Cardiac fibroblast (primary cell): ENCODE results near the gene PPFIA1.

Experiments used
- DNase-seq, 2 donors: peaks; one replicate each; pipeline versions ENCODE4 v3.0.0 to v3.0.0-alpha.2; 2010; ENCODE audit warnings: low read depth in 2 of 2
- H3K4me3 ChIP-seq, 2 donors: replicated peaks in 1 of 2; 1 replicate in 1 of 2; 2 replicates in 1 of 2; pipeline ENCODE4 v1.5.1; 2011; ENCODE audit warnings: low read depth in 2 of 2, low read length in 2 of 2, mild to moderate bottlenecking in 2 of 2, moderate library complexity in 1 of 2
- TF ChIP-seq, protein P1 (sequence below): IDR thresholded peaks from one replicate; pipeline ENCODE4 v1.5.1; 2011; ENCODE audit warnings: low read depth, mild to moderate bottlenecking, low read length, inconsistent platforms

The PPFIA1 gene

DNA sequence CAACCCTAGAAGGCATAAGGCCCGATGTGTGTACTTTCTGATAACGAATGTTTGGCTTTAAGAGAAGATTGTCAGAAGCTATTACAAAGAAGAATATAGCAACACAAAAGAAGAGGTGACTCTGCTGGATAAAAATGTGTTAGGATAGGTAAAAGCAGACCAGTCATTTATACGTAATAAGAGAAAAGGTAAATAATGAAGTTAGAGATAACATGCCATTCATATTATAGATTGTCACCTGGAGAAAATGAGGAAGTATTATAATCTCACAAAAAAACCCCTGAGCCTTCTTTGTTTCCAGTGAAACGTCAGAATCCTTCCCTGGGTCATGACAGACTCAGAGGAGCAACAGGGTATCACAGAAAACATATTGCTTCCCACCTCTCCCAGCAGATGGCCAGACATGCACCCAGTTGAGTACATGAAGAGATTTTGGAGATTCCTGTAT, 36.1 kb downstream of the PPFIA1 start:
- TF ChIP-seq, protein P1, sequence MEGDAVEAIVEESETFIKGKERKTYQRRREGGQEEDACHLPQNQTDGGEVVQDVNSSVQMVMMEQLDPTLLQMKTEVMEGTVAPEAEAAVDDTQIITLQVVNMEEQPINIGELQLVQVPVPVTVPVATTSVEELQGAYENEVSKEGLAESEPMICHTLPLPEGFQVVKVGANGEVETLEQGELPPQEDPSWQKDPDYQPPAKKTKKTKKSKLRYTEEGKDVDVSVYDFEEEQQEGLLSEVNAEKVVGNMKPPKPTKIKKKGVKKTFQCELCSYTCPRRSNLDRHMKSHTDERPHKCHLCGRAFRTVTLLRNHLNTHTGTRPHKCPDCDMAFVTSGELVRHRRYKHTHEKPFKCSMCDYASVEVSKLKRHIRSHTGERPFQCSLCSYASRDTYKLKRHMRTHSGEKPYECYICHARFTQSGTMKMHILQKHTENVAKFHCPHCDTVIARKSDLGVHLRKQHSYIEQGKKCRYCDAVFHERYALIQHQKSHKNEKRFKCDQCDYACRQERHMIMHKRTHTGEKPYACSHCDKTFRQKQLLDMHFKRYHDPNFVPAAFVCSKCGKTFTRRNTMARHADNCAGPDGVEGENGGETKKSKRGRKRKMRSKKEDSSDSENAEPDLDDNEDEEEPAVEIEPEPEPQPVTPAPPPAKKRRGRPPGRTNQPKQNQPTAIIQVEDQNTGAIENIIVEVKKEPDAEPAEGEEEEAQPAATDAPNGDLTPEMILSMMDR = no peak
- no peak overlapping the region for H3K4me3 ChIP-seq
- no peak for DNase-seq

DNA sequence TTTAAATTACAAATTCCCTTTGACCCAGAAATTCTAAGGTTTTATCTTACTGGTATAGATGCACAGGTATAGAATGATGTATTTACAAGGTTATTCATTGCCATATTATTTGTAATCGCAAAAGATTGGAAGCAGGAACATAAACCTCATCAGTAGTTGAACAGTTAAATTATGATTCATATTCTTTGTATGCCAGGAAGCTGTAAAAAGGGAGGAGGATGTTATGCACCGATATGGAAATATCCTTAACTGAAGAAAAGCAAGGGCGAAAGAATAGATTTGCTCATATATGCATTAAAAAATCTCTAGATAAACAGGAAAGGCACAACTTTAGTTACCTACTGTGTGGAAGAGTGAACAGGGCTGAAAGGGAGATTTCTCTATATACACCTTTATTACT, 36.7 kb downstream of the PPFIA1 start:
- no peak overlapping the region for H3K4me3 ChIP-seq
- DNase-seq = peak; percentile 46 to 57
- TF ChIP-seq, protein P1 = no peak

DNA sequence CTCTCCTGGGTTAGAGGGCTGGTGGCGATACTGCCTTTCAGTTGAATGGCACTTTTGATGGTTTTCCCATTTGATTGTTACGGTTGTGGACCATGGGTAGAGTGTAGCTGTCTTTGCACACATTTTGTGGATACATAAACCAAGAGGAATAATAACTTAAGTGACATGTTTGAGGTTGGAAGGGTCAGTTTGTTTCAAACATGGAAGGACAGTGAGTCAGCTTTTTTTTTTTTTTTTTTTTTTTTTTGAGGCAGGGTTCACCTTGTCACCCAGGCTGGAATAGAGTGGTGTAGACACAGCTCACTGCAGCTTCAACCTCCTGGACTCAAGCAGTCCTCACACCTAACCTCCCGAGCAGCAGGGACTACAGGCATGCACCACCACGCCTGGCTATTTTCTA, 41.1 kb downstream of the PPFIA1 start:
- DNase-seq = no peak
- TF ChIP-seq, protein P1 = no peak
- H3K4me3 ChIP-seq = no peak overlapping the region

DNA sequence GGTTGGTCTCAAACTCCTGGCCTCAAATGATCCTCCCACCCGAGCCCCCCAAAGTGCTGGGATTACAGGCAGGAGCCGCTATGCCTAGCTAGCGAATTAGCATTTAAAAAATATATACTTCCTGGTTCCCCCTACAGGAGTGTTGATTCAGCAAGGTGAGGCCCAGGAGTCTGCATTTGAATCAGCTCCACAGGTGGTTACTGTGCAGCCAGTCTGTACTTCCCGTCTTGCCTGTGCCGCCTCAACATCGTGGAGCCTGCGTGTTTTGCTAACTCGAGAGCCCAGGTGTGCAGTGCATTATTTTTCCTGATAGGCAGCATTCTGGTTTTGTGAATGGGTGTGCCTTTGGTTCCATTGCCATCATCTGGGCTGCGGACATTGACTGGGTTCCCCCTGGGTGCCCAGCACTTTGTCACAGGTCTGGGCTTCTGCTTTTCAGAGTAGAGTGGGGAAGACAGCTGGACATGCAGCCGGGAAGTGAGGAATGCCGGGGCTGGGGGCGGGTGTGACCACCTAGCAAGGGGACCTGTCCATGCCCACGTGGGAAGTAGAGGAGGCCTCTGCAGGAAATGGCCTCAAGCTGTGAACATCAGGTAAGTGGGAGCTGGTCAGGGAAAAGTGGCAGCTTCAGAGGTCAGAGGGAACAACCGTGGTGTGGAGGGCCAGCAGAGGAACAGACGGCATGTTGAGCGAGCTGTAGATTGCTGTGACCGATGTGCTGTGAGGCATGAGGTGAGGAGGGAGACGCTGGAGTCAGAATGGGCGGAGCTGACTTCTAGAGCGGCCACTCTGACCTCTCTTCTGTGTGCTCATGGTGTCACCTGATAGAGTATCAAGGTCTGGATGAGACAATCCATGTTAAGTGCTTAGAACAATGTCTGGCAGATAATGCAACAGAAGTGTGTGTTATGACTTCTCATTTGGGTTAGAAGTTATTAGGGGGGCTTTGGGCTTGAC, 42.2 kb downstream of the PPFIA1 start:
- TF ChIP-seq, protein P1 = no peak
- H3K4me3 ChIP-seq = no peak overlapping the region
- no peak for DNase-seq

DNA sequence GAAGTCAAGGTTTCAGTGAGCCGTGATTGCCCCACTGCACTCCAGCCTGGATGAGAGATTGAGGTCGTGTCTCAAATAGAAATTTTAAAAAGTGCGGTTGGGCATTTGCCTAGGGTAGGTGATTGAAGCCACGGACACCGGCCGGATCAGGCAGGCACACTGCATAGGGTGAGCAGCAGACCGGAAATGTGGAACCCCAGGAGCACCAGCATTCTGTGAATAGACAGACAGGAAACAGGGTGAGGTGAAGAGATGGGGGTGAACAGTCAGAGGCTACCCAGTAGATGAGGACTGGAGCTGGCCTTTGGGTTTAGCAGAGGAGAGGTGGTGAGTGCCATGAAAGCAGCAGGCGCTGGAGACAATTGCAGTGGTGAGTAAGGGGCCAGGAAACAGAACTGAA, 43.5 kb downstream of the PPFIA1 start:
- TF ChIP-seq, protein P1 = no peak
- H3K4me3 ChIP-seq = no peak overlapping the region

DNA sequence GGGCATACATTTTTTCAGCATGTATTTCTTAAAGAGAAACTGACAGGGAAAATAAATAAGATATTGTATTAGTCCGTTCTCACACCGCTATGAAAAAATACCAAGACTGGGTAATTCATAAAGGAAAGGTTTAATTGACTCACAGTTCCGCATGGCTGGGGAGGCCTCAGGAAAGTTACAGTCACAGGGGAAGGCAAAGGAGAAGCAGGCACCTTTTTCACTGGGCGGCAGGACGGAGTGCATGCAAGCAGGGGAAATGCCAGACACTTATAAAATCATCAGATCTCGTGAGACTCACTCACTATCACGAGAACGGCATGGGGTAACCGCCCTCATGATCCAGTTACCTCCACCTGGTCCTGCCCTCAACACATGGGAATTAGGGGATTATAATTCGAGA, 44.2 kb downstream of the PPFIA1 start:
- TF ChIP-seq, protein P1 = no peak
- H3K4me3 ChIP-seq = no peak overlapping the region

More for the DNA sequence above, 43.5 kb downstream of the PPFIA1 start:
- no peak for DNase-seq

DNA sequence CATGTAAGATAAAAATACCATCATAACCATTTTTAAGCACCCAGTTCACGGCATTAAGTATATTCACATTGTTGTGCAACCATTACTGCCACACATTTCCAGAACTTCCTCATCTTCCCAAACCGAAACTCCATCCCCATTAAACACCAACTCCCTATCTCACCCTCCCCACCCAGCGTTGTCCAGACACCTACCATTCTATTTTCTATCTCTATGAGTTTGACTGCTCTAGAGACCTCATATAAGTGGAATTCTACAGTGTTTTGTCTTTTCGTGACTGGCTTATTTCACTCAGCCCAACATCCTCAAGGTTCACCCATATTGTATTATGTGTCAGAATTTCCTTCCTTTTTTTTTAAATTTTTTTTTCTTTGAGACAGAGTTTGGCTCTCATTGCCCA, 45.2 kb downstream of the PPFIA1 start:
- TF ChIP-seq, protein P1 = no peak
- DNase-seq = no peak
- H3K4me3 ChIP-seq = no peak overlapping the region

More for the DNA sequence above, 44.2 kb downstream of the PPFIA1 start:
- DNase-seq = no peak
